Parathyroid adenoma (tissue), 2 donors: ENCODE results near the gene TST.

ENCODE experiments used
- H2AFZ ChIP-seq: fragments of 300-600 bp; sonication (generic); one replicate; pipeline ENCODE4 v1.7.0; 2017; ENCODE audit warnings: antibody characterized with exemption, mild to moderate bottlenecking
- H3K27ac ChIP-seq: fragments of 300-600 bp; sonication (generic); one replicate; pipeline ENCODE4 v1.7.0; 2017
- H3K27me3 ChIP-seq: fragments of 300-600 bp; sonication (generic); one replicate; pipeline ENCODE4 v1.7.0; 2017; ENCODE audit warnings: low read length; ENCODE audit not compliant: control insufficient read depth, insufficient read depth
- H3K36me3 ChIP-seq: fragments of 300-600 bp; sonication (generic); one replicate; pipeline ENCODE4 v1.7.0; 2017; ENCODE audit warnings: low read length; ENCODE audit not compliant: control insufficient read depth, insufficient read depth
- H3K4me1 ChIP-seq: fragments of 300-600 bp; sonication (generic); one replicate; pipeline ENCODE4 v1.7.0; 2017; ENCODE audit warnings: control low read depth
- H3K4me2 ChIP-seq: fragments of 300-600 bp; sonication (generic); one replicate; pipeline ENCODE4 v1.7.0; 2017; ENCODE audit warnings: low read length
- H3K4me3 ChIP-seq: fragments of 300-600 bp; sonication (generic); one replicate; pipeline ENCODE4 v1.7.0; 2017; ENCODE audit warnings: low read depth, low read length
- H3K79me2 ChIP-seq: fragments of 300-600 bp; sonication (generic); one replicate; pipeline ENCODE4 v1.7.0; 2017; ENCODE audit warnings: control low read depth
- H3K9ac ChIP-seq: fragments of 300-600 bp; sonication (generic); one replicate; pipeline ENCODE4 v1.7.0; 2017; ENCODE audit warnings: mild to moderate bottlenecking
- H3K9me3 ChIP-seq: fragments of 300-600 bp; sonication (generic); one replicate; pipeline ENCODE4 v1.7.0; 2017; ENCODE audit warnings: low read length; ENCODE audit not compliant: control insufficient read depth
- CTCF ChIP-seq: fragments of 300-600 bp; sonication (generic); IDR thresholded peaks from one replicate; pipeline ENCODE4 v1.7.0; 2017; ENCODE audit warnings: antibody characterized with exemption, mild to moderate bottlenecking
- donor health status: primary hyperparathyroidism.

Gene TST

GRCh38 chr22:37030560-37031281 is 11.5 kb upstream of the TST start:
- H3K27me3 ChIP-seq: no peaks in the 10 kb centered on the region
- no peaks in the 10 kb centered on the region for H3K9me3 ChIP-seq
- no peak for TF ChIP-seq CTCF
- no peaks in the 10 kb centered on the region for H3K79me2 ChIP-seq
- no peak overlapping the region for H3K4me3 ChIP-seq
- no peak overlapping the region for H3K4me2 ChIP-seq
- H3K36me3 ChIP-seq: no peaks in the 10 kb centered on the region
- no peak overlapping the region for H3K9ac ChIP-seq
- H3K4me1 ChIP-seq: no peaks in the 10 kb centered on the region
- H3K27ac ChIP-seq: no peak overlapping the region
- no peak overlapping the region for H2AFZ ChIP-seq

- Histone ChIP-seq H3K4me2 (no peak overlapping the region), H3K79me2 (no peaks in the 10 kb centered on the region), H3K27ac (no peak overlapping the region), H3K4me3 (no peak overlapping the region), H3K9ac (no peak overlapping the region), H3K27me3 (no peaks in the 10 kb centered on the region), H2AFZ (no peak overlapping the region), H3K9me3 (no peaks in the 10 kb centered on the region), H3K36me3 (no peaks in the 10 kb centered on the region), H3K4me1 (no peaks in the 10 kb centered on the region)
- no peak for TF ChIP-seq CTCF
These were observed 9.7 kb upstream of the TST start for GRCh38 chr22:37028692-37029674.

GRCh38 chr22:37027556-37027955 is 8.3 kb upstream of the TST start:
- Histone ChIP-seq H3K36me3 (no peaks in the 10 kb centered on the region), H3K9ac (no peak overlapping the region), H3K4me1 (no peaks in the 10 kb centered on the region)

GRCh38 chr22:37026325-37026724 is 7.1 kb upstream of the TST start:
- no peak overlapping the region for H3K27ac ChIP-seq
- no peaks in the 10 kb centered on the region for H3K4me1 ChIP-seq
- no peak overlapping the region for H3K9ac ChIP-seq
- no peaks in the 10 kb centered on the region for H3K9me3 ChIP-seq
- no peak overlapping the region for H3K4me3 ChIP-seq
- no peaks in the 10 kb centered on the region for H3K36me3 ChIP-seq
- no peak for TF ChIP-seq CTCF
- no peaks in the 10 kb centered on the region for H3K27me3 ChIP-seq
- H3K4me2 ChIP-seq: no peak overlapping the region
- H2AFZ ChIP-seq: no peak overlapping the region
- H3K79me2 ChIP-seq: no peaks in the 10 kb centered on the region

More at GRCh38 chr22:37027556-37027955, 8.3 kb upstream of the TST start:
- no peak overlapping the region for H2AFZ ChIP-seq
- no peaks in the 10 kb centered on the region for H3K79me2 ChIP-seq
- H3K27ac ChIP-seq: no peak overlapping the region
- no peaks in the 10 kb centered on the region for H3K9me3 ChIP-seq
- H3K27me3 ChIP-seq: no peaks in the 10 kb centered on the region
- no peak for TF ChIP-seq CTCF
- no peak overlapping the region for H3K4me3 ChIP-seq
- no peak overlapping the region for H3K4me2 ChIP-seq
